CD4-positive, alpha-beta T cell (primary cell): ENCODE results near the gene TOMM70. TPM values are rescaled to one million over a fixed set of nuclear protein-coding genes. Genes with fewer than 3 reads are reported as not detected.
"Not testable (repeated sequence)": the region's sequence is repeated elsewhere in the genome, so short reads cannot be mapped to it uniquely, and the experiment has no call there.

ENCODE experiments used
- ATAC-seq: fragments of 200-7000 bp; cut with Tn5 transposase; one replicate; pipeline ENCODE4 v1.10.0; 2022; ENCODE audit warnings: mild to moderate bottlenecking; ENCODE audit not compliant: poor library complexity
- CTCF ChIA-PET: fragments of 350-600 bp; sonication (Branson Sonifier 250); formaldehyde crosslinking; loops from one replicate; lab custom pipeline; 2021; ENCODE audit warnings: antibody characterized with exemption, inconsistent platforms; lab: Charles Lee
- POLR2A ChIA-PET: fragments of 350-600 bp; sonication (Branson Sonifier 250); formaldehyde crosslinking; loops from one replicate; lab custom pipeline; 2021; ENCODE audit warnings: antibody characterized with exemption, inconsistent platforms; lab: Charles Lee
- DNase-seq, 14 experiments: peaks; one replicate each; pipeline ENCODE4 v3.0.0-alpha.2; 2013 to 2020; ENCODE audit warnings: mixed read lengths in 2 of 14
- H3K27ac ChIP-seq, 2 donors: one replicate each; pipeline versions ENCODE4 v1.5.1 to v1.7.0; 2013; ENCODE audit warnings: low read length in 2 of 2, low read depth in 1 of 2, mild to moderate bottlenecking in 1 of 2
- H3K27me3 ChIP-seq, 2 experiments: 1 replicate in 1 of 2; 2 replicates in 1 of 2; pipeline versions ENCODE4 v1.6.1 to v1.7.0; 2013; ENCODE audit warnings: low read length in 2 of 2, control low read depth in 1 of 2, mild to moderate bottlenecking in 1 of 2, moderate library complexity in 1 of 2; ENCODE audit not compliant: insufficient read depth in 2 of 2, control insufficient read depth in 1 of 2
- H3K36me3 ChIP-seq: one replicate; pipeline ENCODE4 v1.6.1; 2013; ENCODE audit warnings: low read length, control low read depth; ENCODE audit not compliant: insufficient read depth
- H3K4me1 ChIP-seq: one replicate; pipeline ENCODE4 v1.6.1; 2013; ENCODE audit warnings: low read length, control low read depth; ENCODE audit not compliant: insufficient read depth
- H3K4me3 ChIP-seq: one replicate; pipeline ENCODE4 v1.5.1; 2013; ENCODE audit warnings: mild to moderate bottlenecking, low read length, moderate library complexity
- H3K9me3 ChIP-seq, 2 experiments: 1 replicate in 1 of 2; 2 replicates in 1 of 2; pipeline versions ENCODE4 v1.6.1 to v1.7.0; 2013; ENCODE audit warnings: low read length in 2 of 2, mild to moderate bottlenecking in 2 of 2, control low read depth in 1 of 2, moderate library complexity in 1 of 2; ENCODE audit not compliant: control insufficient read depth in 1 of 2, insufficient read depth in 1 of 2
- H3K27ac Mint-ChIP-seq: one replicate; pipeline ENCODE4 v1.8.0; 2020; ENCODE audit warnings: mixed read lengths
- H3K27me3 Mint-ChIP-seq: one replicate; pipeline ENCODE4 v1.8.0; 2021; ENCODE audit warnings: mixed read lengths
- H3K36me3 Mint-ChIP-seq: one replicate; pipeline ENCODE4 v1.8.0; 2021; ENCODE audit warnings: low read depth, mixed read lengths
- H3K4me1 Mint-ChIP-seq: one replicate; pipeline ENCODE4 v1.8.0; 2021; ENCODE audit warnings: low read depth, mixed read lengths
- H3K4me3 Mint-ChIP-seq: one replicate; pipeline ENCODE4 v1.8.0; 2020; ENCODE audit warnings: mild to moderate bottlenecking, mixed read lengths
- H3K9me3 Mint-ChIP-seq: one replicate; pipeline ENCODE4 v1.8.0; 2020; ENCODE audit warnings: mixed read lengths
- CTCF ChIP-seq: fragments of 200-600 bp; IDR thresholded peaks from one replicate; pipeline ENCODE4 v1.8.0; 2022; ENCODE audit warnings: antibody characterized with exemption, mild to moderate bottlenecking
- intact Hi-C, 2 experiments: fragments of 100-400 bp; cut with DNase I in 1 of 2; cut with micrococcal nuclease in 1 of 2; formaldehyde crosslinking; loops; one replicate each; pipeline versions ENCODE4 v1.15.1 to v1.9.0; 2023 to 2025; cut with DNase I, micrococcal nuclease
- total RNA-seq, 174 experiments: library from RNA in 2 of 174; stranded (reverse) in 2 of 174; gene quantifications; one replicate each; pipeline ENCODE4 v1.2.3 and lab custom pipeline; 2021 to 2026

TOMM70 gene
- total RNA-seq, 2 experiments from 2014 or later: 20.9 to 21.6 TPM

GRCh38 chr3:100354850-100355249, 46.0 kb downstream of the TOMM70 start:
- POLR2A ChIA-PET: no interaction called here
- Histone ChIP-seq H3K36me3 (peaks cover 40% of the 10 kb centered on the region), H3K9me3 (no peaks in the 10 kb centered on the region), H3K4me1 (no peaks in the 10 kb centered on the region), H3K27me3 (no peaks in the 10 kb centered on the region), H3K4me3 (no peak overlapping the region), H3K27ac (no peak overlapping the region)
- ATAC-seq (no peak), DNase-seq (no peak)
- Mint-ChIP-seq H3K36me3 (peaks cover 81% of the 10 kb centered on the region), H3K4me3 (no peak overlapping the region), H3K4me1 (no peaks in the 10 kb centered on the region), H3K9me3 (no peaks in the 10 kb centered on the region), H3K27me3 (no peaks in the 10 kb centered on the region), H3K27ac (no peak overlapping the region)
- intact Hi-C loops: no loop called here
- no peak for TF ChIP-seq CTCF
- CTCF ChIA-PET: no interaction called here

- H3K36me3 ChIP-seq: peaks cover 60% of the 10 kb centered on the region
- Mint-ChIP-seq H3K4me1 (no peaks in the 10 kb centered on the region), H3K27ac (no peak overlapping the region), H3K27me3 (no peaks in the 10 kb centered on the region), H3K36me3 (peaks cover 85% of the 10 kb centered on the region), H3K4me3 (no peak overlapping the region), H3K9me3 (no peaks in the 10 kb centered on the region)
- CTCF ChIA-PET: no interaction called here
- H3K27me3 ChIP-seq: no peaks in the 10 kb centered on the region
- H3K9me3 ChIP-seq: no peaks in the 10 kb centered on the region
- no peak for TF ChIP-seq CTCF
- no peak overlapping the region for H3K27ac ChIP-seq
- no peak for ATAC-seq
- DNase-seq: no peak
- POLR2A ChIA-PET: no interaction called here
- intact Hi-C loops: no loop called here
- H3K4me3 ChIP-seq: no peak overlapping the region
- H3K4me1 ChIP-seq: no peaks in the 10 kb centered on the region
These were observed 48.3 kb downstream of the TOMM70 start for GRCh38 chr3:100352296-100353231.

- H3K9me3 Mint-ChIP-seq, H3K4me1 Mint-ChIP-seq, H3K27ac Mint-ChIP-seq, intact Hi-C loops, H3K27me3 ChIP-seq, H3K27me3 Mint-ChIP-seq, H3K4me3 Mint-ChIP-seq, POLR2A ChIA-PET, ATAC-seq, DNase-seq, H3K9me3 ChIP-seq, H3K4me3 ChIP-seq, H3K4me1 ChIP-seq, H3K27ac ChIP-seq, CTCF ChIA-PET: not testable (repeated sequence)
- peaks cover 65% of the 10 kb centered on the region for H3K36me3 ChIP-seq
- peaks cover 91% of the 10 kb centered on the region for H3K36me3 Mint-ChIP-seq
These were observed 49.1 kb downstream of the TOMM70 start for GRCh38 chr3:100351770-100352169.
